ENCODE results near the gene CPLX3. TPM values are rescaled to one million over a fixed set of nuclear protein-coding genes. Genes with fewer than 3 reads are reported as not detected.

Gene CPLX3
- polyA plus RNA-seq, 3 donors, result 0.12 TPM; not detected in 2

DNA sequence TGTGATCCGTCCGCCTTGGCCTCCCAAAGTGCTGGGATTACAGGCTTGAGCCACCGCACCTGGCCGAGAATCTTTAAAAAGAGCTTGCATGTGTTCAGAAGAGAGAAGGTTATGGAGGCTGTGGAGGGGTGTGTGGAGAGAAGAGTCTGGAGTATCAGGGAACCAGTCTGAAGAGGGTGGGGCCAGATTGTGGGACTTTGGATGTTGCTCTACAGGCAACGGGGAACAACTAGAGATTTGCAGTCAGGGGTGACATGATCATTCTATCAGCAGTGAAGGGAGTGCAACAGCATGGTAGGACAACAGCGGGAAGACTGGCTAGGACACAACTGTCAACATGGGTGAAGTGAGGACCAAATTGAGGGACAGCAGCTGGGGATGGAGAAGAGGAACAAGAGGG is 37.9 kb downstream of the CPLX3 start:
- Histone ChIP-seq H3K4me1 (ENCODE audit: control insufficient read depth in 1 of 2, insufficient read depth in 2 of 2, low read length in 2 of 2) (peaks cover 35 to 38% of the 10 kb centered on the region in 2 donors), H3K36me3 (replicated peaks in 1 of 2; ENCODE audit: control insufficient read depth in 1 of 2, insufficient read depth in 2 of 2, low read length in 2 of 2) (peaks cover 3 to 24% of the 10 kb centered on the region in 2 donors), H3K27ac (ENCODE audit: low read depth in 1 of 2, low read length in 2 of 2) (peak overlapping the region in 1 of 2 donors; percentile 29), H3K9ac (ENCODE audit: insufficient read depth, low read length, poor library complexity, severe bottlenecking) (no peak overlapping the region), H3K4me2 (replicated peaks; ENCODE audit: extremely low read depth, low read length, poor library complexity, severe bottlenecking) (no peak overlapping the region), H2AFZ (ENCODE audit: insufficient read depth, low read depth, low read length, poor library complexity, severe bottlenecking) (no peak overlapping the region), H4K20me1 (ENCODE audit: insufficient read depth, low read length) (peaks cover 98% of the 10 kb centered on the region), H3K79me2 (ENCODE audit: insufficient read depth, low read length) (peaks cover 98% of the 10 kb centered on the region), H3K4me3 (replicated peaks in 1 of 3; ENCODE audit: low read depth in 2 of 3, low read length in 3 of 3) (no peak overlapping the region), H3K27me3 (ENCODE audit: control insufficient read depth in 2 of 2, insufficient read depth in 2 of 2, low read length in 2 of 2) (no peaks in the 10 kb centered on the region), H3K9me3 (replicated peaks in 1 of 2; ENCODE audit: control insufficient read depth in 1 of 2, insufficient read depth in 1 of 2, low read length in 2 of 2) (no peaks in the 10 kb centered on the region)
- Mint-ChIP-seq H3K9me3 (no peaks in the 10 kb centered on the region), H3K4me1 (peaks cover 59% of the 10 kb centered on the region), H3K4me3 (no peak overlapping the region), H3K36me3 (peaks cover 22 to 37% of the 10 kb centered on the region in 2 donors), H3K27me3 (ENCODE audit: low read depth in 3 of 3) (no peaks in the 10 kb centered on the region), H3K27ac (peak overlapping the region in 6 of 7 donors; percentile 3 to 76 (median 15))
- intact Hi-C loops (cut with micrococcal nuclease), result no loop called here
- TF ChIP-seq, protein P1, sequence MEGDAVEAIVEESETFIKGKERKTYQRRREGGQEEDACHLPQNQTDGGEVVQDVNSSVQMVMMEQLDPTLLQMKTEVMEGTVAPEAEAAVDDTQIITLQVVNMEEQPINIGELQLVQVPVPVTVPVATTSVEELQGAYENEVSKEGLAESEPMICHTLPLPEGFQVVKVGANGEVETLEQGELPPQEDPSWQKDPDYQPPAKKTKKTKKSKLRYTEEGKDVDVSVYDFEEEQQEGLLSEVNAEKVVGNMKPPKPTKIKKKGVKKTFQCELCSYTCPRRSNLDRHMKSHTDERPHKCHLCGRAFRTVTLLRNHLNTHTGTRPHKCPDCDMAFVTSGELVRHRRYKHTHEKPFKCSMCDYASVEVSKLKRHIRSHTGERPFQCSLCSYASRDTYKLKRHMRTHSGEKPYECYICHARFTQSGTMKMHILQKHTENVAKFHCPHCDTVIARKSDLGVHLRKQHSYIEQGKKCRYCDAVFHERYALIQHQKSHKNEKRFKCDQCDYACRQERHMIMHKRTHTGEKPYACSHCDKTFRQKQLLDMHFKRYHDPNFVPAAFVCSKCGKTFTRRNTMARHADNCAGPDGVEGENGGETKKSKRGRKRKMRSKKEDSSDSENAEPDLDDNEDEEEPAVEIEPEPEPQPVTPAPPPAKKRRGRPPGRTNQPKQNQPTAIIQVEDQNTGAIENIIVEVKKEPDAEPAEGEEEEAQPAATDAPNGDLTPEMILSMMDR (IDR thresholded peaks at IDR 0.05), result no peak
- no peak for DNase-seq
- WGBS (ENCODE audit: insufficient coverage), result 88% methylated on average over 5 of the region's 6 CpGs

DNA sequence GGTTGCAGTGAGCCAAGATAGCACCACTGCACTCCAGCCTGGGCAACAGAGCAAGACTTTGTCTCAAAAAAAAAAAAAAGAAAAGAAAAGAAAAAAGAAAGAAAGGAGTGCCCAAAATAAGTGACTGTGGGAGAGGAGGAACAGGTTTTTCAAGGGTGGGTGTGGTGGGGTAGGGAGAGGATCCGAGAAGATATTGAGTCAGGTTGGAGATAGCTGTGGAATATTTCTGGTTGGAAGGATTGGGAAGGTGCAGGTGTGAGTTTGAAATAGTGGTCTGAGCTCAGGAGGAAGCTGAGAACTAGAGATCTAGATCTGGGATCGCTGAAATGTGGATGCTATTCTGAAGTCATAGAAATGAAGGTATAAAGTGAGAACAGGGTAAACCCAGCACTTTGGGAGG is 38.9 kb downstream of the CPLX3 start:
- no peaks in the 10 kb centered on the region for H3K27me3 ChIP-seq (ENCODE audit: control insufficient read depth in 2 of 2, insufficient read depth in 2 of 2, low read length in 2 of 2)
- WGBS (ENCODE audit: insufficient coverage), result 92% methylated on average over 1 of the region's 2 CpGs
- no peaks in the 10 kb centered on the region for H3K27me3 Mint-ChIP-seq (ENCODE audit: low read depth in 3 of 3)
- H3K4me3 ChIP-seq (replicated peaks in 1 of 3; ENCODE audit: low read depth in 2 of 3, low read length in 3 of 3), result no peak overlapping the region
- peaks cover 99% of the 10 kb centered on the region for H3K79me2 ChIP-seq (ENCODE audit: insufficient read depth, low read length)
- H3K9me3 ChIP-seq (replicated peaks in 1 of 2; ENCODE audit: control insufficient read depth in 1 of 2, insufficient read depth in 1 of 2, low read length in 2 of 2), result no peaks in the 10 kb centered on the region
- no peaks in the 10 kb centered on the region for H3K9me3 Mint-ChIP-seq
- peaks cover 22 to 32% of the 10 kb centered on the region in 2 donors for H3K36me3 Mint-ChIP-seq
- H4K20me1 ChIP-seq (ENCODE audit: insufficient read depth, low read length), result peaks cover 98% of the 10 kb centered on the region
- no peak overlapping the region for H3K4me2 ChIP-seq (replicated peaks; ENCODE audit: extremely low read depth, low read length, poor library complexity, severe bottlenecking)
- no peak for DNase-seq
- H3K36me3 ChIP-seq (replicated peaks in 1 of 2; ENCODE audit: control insufficient read depth in 1 of 2, insufficient read depth in 2 of 2, low read length in 2 of 2), result peaks cover 3 to 24% of the 10 kb centered on the region in 2 donors
- H3K4me3 Mint-ChIP-seq, result no peak overlapping the region
- peak overlapping the region in 3 of 7 donors; percentile 16 to 52 (median 43) for H3K27ac Mint-ChIP-seq
- TF ChIP-seq, protein P1 (IDR thresholded peaks at IDR 0.05), result no peak
- peaks cover 65% of the 10 kb centered on the region for H3K4me1 Mint-ChIP-seq
- intact Hi-C loops (cut with micrococcal nuclease), result loop anchor here in 1 of 2 donors (5.0 kb wide), 1 partner anchor 37 kb away; no protein-coding TSS in a partner anchor
- peaks cover 43 to 44% of the 10 kb centered on the region in 2 donors for H3K4me1 ChIP-seq (ENCODE audit: control insufficient read depth in 1 of 2, insufficient read depth in 2 of 2, low read length in 2 of 2)
- H3K27ac ChIP-seq (ENCODE audit: low read depth in 1 of 2, low read length in 2 of 2), result no peak overlapping the region
- no peak overlapping the region for H3K9ac ChIP-seq (ENCODE audit: insufficient read depth, low read length, poor library complexity, severe bottlenecking)
- H2AFZ ChIP-seq (ENCODE audit: insufficient read depth, low read depth, low read length, poor library complexity, severe bottlenecking), result no peak overlapping the region
